HG03060 (cell line): ENCODE measurements around the gene PNPLA3.

Experiments
- ATAC-seq: cut with Tn5 transposase; IDR thresholded peaks from one replicate; pipeline ENCODE4 v1.9.1; 2021; ENCODE audit warnings: low read depth, moderate number of reproducible peaks; ENCODE audit not compliant: unreplicated experiment

PNPLA3 gene

GRCh38 chr22:43921370-43921769 is 2.2 kb upstream of the PNPLA3 start:
- no peak for ATAC-seq

DNA sequence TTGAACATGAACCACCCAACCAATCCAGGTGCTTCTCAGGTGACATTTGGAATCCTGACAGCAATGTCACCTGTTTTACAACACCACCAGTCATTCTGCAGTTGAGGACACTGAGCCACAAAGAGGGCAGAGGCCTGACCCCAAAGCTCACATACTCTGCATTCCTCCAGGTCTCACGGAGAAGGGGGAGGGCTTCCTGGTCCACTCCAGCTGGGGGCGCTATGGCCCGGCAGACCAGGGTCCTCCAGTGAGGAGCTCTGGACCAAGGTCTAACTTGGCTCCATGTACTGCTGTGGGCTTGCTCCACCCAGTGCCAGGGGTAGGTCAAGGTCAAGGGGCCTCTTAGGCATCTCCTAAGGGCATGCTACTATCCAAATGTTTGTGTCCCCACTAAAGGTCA is 1.5 kb upstream of the PNPLA3 start:
- ATAC-seq, result no peak

GRCh38 chr22:43923191-43923590 is 414 bp upstream of the PNPLA3 start:
- no peak for ATAC-seq

GRCh38 chr22:43924877-43925276 is 1.3 kb downstream of the PNPLA3 start:
- no peak for ATAC-seq

DNA sequence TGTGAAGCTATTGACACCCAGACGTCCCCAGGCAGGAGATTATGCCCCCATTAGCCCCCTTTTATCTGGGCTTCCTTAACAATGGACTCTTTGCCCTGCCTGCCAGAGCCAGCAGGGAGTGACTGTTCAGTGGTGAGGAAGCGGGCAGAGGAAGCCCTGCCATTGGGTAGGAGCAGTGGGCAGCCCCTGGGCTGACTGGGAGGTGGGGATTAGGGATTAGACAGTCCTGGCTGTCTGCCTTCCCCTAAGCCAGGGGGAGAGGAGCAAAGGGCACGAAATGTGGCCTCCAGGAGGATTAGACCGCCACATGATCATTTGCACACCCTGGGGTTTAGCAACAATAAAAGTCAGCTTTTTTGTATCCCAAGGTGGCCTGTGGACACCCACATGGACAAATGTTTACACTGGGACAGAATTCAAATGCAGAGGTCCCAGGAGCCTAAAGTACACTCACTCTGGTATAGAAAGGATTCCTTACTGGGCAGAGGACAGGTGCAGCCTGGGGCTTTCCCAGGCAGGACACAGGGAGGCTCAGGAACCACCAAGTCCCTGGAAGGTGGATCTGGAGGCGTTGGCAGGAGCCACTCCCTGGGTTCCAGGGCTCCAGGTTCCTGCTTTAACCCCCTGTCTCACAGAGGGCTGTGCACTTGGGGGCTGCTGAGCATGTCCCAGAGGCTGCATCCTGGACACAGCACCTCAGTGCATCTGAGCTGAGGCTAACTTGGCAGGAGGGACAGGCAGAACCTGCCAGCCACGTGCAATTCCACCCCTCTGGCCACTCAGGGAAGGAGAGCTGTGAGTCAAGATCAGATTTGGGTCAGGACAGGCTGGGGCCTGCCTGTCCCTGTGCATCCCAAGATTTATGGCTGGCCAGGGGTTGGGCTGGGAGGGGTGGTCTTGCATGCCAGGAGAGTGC is 2.1 kb downstream of the PNPLA3 start:
- no peak for ATAC-seq

GRCh38 chr22:43926349-43926710 is 2.7 kb downstream of the PNPLA3 start:
- no peak for ATAC-seq

DNA sequence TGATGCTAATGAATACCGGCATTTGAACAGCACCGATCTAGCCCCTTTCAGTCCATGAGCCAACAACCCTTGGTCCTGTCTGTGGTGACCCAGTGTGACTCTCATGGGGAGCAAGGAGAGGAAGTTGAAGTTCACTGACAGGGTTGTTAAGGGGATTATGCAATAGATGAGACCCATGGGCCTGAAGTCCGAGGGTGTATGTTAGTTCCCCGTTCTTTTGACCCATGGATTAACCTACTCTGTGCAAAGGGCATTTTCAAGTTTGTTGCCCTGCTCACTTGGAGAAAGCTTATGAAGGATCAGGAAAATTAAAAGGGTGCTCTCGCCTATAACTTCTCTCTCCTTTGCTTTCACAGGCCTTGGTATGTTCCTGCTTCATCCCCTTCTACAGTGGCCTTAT is 4.9 kb downstream of the PNPLA3 start:
- ATAC-seq, result no peak

GRCh38 chr22:43928908-43929307 is 5.3 kb downstream of the PNPLA3 start:
- ATAC-seq, result no peak

DNA sequence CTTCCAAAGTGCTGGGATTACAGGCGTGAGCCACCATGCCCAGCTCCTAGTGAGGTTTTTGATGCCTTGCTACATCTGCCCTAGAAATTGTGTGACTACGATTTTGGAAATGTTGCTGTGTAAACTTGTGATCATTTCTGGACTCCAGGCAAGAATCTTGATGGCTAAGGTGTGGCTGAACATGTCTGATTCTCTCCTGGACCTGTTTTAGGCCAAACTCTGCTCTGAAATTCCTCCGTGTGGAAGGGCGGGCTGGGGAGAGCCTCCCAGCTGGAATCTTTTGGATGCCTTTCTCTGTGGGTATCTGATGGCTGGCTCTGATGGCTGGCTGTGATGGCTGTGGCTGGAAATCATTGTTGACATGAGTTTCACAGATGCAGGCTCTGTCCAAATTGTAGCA is 8.2 kb downstream of the PNPLA3 start:
- ATAC-seq, result no peak

DNA sequence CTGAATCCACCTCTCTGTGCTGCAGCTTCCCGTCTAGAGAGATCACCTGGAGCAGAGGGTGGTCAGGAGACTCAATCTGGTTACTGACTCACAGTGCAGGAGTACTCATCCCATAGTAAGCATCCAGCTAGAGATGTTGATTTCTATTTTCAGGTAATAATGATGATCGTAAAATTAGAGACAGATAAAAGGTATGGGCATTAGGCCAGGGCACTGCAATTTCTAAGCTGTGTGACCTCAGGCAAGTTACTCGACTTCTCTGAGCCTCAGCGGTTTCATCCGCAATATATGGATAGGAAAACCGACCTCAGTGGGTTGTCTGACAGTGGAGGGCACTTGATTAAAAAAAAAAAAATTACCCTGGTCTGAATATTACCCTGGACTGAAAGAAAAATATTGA is 17.8 kb downstream of the PNPLA3 start:
- ATAC-seq, result no peak

DNA sequence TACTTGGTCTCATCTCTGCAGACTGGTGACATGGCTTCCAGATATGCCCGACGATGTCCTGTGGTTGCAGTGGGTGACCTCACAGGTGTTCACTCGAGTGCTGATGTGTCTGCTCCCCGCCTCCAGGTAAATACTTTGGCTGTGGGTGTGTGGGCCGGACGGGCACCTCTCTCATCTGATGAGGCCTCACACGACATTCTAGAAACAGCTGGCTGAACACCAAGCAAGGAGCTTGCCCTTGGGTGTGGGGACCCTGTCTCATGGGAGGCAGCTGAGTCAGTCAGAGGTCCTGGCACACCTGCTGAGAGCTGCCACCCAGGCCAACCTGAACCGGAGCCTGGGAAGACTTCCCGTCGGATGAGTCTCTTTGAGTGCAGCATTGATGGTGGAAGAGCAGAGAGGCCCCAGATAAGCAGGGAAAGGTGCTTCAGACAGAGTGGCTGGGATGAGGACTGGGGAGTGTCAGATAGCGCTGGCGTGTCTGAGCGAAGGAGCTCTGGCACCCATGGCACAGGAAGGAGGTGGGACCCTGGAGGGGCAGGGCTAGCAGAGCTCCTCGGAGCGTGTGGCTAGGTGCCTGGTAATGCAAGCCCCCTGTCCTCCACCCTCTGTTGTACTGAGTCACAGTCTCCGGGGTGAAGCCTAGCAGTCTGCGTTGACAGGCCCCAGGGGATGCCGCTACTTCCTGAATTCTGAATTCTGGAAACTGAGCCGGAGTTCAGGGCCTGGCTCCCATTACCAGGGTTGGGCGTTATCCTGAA is 21.2 kb downstream of the PNPLA3 start:
- ATAC-seq, result no peak

DNA sequence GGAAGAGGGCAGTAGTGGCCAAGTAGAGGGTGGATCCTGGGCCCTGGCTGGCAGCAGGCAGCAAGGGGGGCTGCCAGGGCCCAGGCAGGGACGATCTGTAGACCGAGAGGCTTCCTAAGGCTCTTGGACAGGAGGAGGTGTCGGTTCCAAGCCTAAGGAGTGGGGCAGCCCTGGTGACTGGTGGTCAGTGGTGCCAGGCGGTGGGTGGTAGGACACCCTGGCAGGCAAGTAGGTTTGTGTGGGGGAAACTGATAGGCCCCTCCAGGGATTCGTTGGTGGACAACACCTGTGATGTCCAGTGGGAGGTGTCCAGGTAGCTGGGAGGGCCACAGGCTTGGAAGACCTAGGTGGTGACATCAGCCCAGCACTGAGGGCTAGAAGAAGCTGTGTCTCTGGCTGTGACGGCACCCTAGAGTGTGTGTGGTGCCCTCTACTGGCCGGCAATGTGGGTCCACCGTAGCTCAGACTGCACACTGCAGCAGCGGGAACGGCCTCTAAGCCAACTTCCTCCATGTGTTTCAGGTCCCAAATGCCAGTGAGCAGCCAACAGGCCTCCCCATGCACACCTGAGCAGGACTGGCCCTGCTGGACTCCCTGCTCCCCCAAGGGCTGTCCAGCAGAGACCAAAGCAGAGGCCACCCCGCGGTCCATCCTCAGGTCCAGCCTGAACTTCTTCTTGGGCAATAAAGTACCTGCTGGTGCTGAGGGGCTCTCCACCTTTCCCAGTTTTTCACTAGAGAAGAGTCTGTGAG is 22.2 kb downstream of the PNPLA3 start:
- ATAC-seq, result no peak

DNA sequence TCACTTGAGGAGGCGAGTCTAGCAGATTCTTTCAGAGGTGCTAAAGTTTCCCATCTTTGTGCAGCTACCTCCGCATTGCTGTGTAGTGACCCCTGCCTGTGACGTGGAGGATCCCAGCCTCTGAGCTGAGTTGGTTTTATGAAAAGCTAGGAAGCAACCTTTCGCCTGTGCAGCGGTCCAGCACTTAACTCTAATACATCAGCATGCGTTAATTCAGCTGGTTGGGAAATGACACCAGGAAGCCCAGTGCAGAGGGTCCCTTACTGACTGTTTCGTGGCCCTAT is 22.7 kb downstream of the PNPLA3 start:
- ATAC-seq, result no peak

- ATAC-seq, result no peak
Observed at GRCh38 chr22:43948836-43949406, 25.3 kb downstream of the PNPLA3 start.

DNA sequence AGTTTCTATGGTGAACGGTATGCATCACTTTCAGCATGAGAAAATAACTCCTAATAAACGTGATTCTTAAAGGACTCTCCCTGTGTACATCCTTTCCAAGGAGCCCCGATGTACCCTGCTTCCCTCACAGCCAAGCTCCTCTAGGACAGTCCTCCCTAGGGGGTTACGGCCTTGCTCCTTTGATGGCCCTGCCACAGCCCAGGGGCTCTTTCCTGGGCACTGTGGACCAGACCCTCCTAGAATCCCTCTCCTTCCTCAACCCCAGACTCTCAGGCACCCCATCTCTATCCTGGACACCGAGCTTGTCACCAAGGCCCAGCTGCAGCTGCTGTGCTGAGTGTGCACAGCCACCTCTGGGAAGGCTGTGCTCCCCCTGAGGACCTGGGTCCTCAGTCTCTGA is 27.8 kb downstream of the PNPLA3 start:
- ATAC-seq, result no peak

- no peak for ATAC-seq
Observed at GRCh38 chr22:43951966-43952365, 28.4 kb downstream of the PNPLA3 start.

- no peak for ATAC-seq
Observed at GRCh38 chr22:43953988-43954785, 30.6 kb downstream of the PNPLA3 start.

GRCh38 chr22:43955040-43955882 is 31.7 kb downstream of the PNPLA3 start, which contains the start of gene SAMM50:
SAMM50 (plus strand) TSS chr22:43955442; CDS start chr22:43955578, 136 bp downstream.
- peak; percentile 74 for ATAC-seq
